ENCODE measurements around the gene ZNF346.
"Not testable (repeated sequence)": the region's sequence is repeated elsewhere in the genome, so short reads cannot be mapped to it uniquely, and the experiment has no call there.

The ZNF346 gene

DNA sequence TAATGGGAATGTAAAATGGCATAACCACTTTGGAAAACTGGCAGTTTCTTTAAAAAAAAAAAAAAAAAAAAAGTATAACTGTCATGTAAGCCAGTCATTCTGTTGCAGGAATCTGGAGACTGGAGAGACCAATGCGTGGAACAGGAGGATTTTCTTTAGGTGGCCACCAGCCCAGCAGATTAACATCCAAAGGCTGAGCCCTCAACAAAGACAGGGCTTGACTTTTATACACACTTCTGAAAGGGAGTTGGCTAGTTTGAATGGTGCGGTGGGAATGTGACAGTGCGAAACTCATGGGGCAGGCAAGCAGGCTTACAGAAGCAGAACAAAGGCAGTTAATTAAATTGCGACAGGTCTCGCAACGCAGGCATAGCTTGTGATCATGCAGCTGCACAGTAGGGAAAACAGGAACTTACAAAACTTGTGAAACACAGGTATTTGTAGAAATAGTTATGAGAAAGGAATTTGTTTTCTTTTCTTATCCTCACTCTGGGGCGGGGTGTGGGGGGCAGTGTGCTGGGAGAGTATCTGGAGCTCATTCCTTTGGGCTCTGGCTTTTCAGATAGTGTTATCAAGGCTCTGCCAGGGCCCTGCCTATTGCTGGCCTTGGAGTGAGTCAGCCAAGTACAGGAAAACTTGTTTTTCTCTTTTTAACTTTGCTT is 27.9 kb upstream of the ZNF346 start:
- H3K9ac ChIP-seq, result no peak overlapping the region
- H3K9me3 ChIP-seq, result peaks cover 71% of the 10 kb centered on the region
- H3K36me3 ChIP-seq, result peaks cover 62% of the 10 kb centered on the region
- TF ChIP-seq Cebpa-rat (IDR thresholded peaks at IDR 0.05), result no peak
- H3K4me3 ChIP-seq, result no peak overlapping the region
- H3K27ac ChIP-seq, result no peak overlapping the region
- no peaks in the 10 kb centered on the region for H3K27me3 ChIP-seq
- no peak overlapping the region for H3K4me2 ChIP-seq
- H3K4me1 ChIP-seq, result peaks cover 8% of the 10 kb centered on the region; the same call in 1 of the 2 replicates
- H4K20me1 ChIP-seq, result peaks cover 100% of the 10 kb centered on the region

DNA sequence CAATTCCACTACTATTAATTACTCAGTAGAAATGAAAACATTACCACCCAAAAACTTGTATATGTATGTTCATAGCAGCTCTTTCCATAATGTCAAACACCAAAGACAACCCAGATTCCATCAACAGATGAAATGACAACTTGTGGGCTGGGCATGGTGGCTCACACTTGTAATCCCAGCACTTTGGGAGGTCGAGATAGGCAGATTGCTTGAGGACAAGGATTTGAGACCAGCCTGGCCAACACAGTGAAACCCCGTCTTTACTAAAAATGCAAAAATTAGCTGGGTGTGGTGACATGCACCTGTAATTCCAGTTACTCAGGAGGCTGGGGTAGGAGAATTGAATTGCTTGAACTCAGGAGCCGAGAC is 27.4 kb upstream of the ZNF346 start:
- no peak overlapping the region for H3K4me3 ChIP-seq
- no peak overlapping the region for H3K4me2 ChIP-seq
- H3K36me3 ChIP-seq, result peaks cover 64% of the 10 kb centered on the region

DNA sequence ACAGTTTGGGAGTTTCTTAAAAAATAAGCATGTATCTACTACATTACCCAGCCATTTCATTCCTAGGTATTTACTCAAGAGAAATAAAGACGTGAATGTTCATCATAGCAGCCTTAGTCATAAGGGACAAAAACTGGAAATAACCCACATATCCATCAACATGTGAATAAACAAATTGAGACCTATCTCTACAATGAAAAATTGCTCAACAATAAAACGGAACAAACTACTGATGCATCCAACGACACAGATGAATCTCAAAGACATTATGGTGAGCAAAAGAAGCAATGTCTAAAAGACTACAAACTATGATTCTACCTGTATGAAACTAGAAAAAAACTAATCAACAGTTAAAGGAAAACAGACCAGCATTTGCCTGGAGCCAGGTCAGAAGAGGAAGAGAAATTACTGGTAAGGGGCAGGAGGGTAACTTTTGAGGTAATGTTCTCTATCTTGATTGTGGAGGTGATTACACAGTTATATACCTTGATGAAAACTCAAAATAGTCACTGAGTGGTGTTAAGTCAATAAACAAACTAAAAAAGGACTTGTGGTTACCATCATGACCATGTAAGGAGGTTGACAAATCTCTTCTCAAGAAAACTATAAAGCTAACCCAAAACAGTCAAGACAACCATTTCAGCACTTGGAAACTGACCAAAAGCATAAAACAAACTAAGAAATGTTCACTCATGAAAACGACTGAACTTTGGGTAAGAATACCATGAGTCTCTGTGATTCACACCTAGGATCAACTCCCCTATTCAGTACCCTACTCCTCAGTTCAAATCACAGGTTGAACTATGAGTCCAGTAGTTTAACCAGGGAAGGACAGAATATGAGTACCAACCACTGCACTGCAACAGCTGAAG is 26.4 kb upstream of the ZNF346 start:
- no peaks in the 10 kb centered on the region for H3K27me3 ChIP-seq
- H3K27ac ChIP-seq, result no peak overlapping the region
- peaks cover 78% of the 10 kb centered on the region for H3K9me3 ChIP-seq
- peaks cover 100% of the 10 kb centered on the region for H4K20me1 ChIP-seq
- no peak overlapping the region for H3K9ac ChIP-seq
- no peak for TF ChIP-seq Cebpa-rat (IDR thresholded peaks at IDR 0.05)
- H3K4me1 ChIP-seq, result peaks cover 8% of the 10 kb centered on the region; the same call in 1 of the 2 replicates
- H3K36me3 ChIP-seq, result peaks cover 72% of the 10 kb centered on the region
- H3K4me2 ChIP-seq, result no peak overlapping the region; the same call in 1 of the 2 replicates
- no peak overlapping the region for H3K4me3 ChIP-seq

More for the DNA sequence above, 27.4 kb upstream of the ZNF346 start:
- Histone ChIP-seq H3K4me1 (peaks cover 8% of the 10 kb centered on the region; the same call in 1 of the 2 replicates), H3K9ac (no peak overlapping the region), H3K27me3 (no peaks in the 10 kb centered on the region), H3K27ac (no peak overlapping the region), H3K9me3 (peaks cover 77% of the 10 kb centered on the region), H4K20me1 (peaks cover 100% of the 10 kb centered on the region)
- TF ChIP-seq Cebpa-rat (IDR thresholded peaks at IDR 0.05), result no peak

DNA sequence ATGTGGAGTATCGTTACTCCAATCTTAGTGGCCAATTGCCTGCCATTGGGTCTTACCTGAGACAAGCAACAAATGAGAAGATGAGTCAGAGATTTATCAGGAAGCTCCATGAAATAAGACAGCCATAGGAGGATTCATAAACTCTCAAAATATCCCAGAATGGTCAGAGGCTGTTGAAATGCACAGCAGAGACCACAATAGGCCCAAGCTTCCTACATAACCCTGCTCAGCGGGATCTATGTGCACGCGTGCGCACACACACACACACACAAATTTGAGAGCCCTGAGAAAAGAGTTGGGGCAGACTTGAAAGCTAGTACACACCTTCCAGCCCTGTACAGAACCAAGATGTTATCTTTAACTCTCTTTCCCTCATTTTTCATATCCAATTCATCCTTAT is 25.7 kb upstream of the ZNF346 start:
- no peak overlapping the region; the same call in 1 of the 2 replicates for H3K4me2 ChIP-seq
- peaks cover 72% of the 10 kb centered on the region for H3K36me3 ChIP-seq
- H3K4me1 ChIP-seq, result peaks cover 8% of the 10 kb centered on the region; the same call in 1 of the 2 replicates
- no peak overlapping the region for H3K27ac ChIP-seq
- H3K9ac ChIP-seq, result no peak overlapping the region
- no peak overlapping the region for H3K4me3 ChIP-seq
- H3K9me3 ChIP-seq, result peaks cover 71% of the 10 kb centered on the region
- peaks cover 100% of the 10 kb centered on the region for H4K20me1 ChIP-seq
- TF ChIP-seq Cebpa-rat (IDR thresholded peaks at IDR 0.05), result no peak
- H3K27me3 ChIP-seq, result no peaks in the 10 kb centered on the region

DNA sequence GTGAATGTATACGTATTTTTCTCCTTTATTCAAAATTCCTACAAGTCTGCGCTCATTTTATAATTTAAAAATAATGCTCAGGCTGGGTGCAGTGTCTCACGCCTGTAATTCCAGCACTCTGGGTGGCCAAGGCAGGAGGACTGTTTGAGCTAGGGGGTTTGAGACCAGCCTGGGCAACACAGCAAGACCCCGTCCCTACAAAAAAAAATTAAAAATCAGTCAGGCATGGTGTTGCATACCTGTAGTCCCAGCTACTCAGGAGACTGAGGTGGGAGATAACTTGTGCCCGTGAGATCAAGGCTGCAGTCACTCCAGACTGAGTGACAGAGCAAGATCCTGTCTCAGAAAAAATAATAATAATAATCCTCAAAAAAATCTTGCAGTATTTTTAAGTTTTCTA is 23.7 kb upstream of the ZNF346 start:
- Histone ChIP-seq H3K9me3 (peaks cover 51% of the 10 kb centered on the region), H3K4me1 (peaks cover 12% of the 10 kb centered on the region), H3K27ac (no peak overlapping the region), H4K20me1 (peaks cover 100% of the 10 kb centered on the region), H3K4me3 (no peak overlapping the region), H3K4me2 (no peak overlapping the region), H3K9ac (no peak overlapping the region), H3K36me3 (peaks cover 75% of the 10 kb centered on the region), H3K27me3 (no peaks in the 10 kb centered on the region)
- TF ChIP-seq Cebpa-rat (IDR thresholded peaks at IDR 0.05), result no peak

DNA sequence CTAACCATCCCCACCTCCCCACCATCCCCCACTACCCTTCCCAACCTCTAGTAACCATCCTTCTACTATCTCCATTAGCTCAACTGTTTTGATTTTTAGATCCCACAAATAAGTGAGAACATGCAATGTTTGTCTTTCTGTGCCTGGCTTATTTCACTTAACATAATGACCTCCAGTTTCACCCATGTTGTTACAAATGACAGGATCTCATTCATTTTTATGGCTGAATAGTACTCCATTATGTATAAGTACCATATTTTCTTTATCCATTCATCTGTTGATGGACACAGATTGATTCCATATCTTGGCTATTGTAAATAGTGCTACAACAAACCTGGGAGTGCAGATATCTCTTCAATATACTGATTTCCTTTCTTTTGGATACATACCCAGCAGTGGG is 23.0 kb upstream of the ZNF346 start:
- not testable (repeated sequence) for H3K4me2 ChIP-seq
- peaks cover 19% of the 10 kb centered on the region for H3K4me1 ChIP-seq

DNA sequence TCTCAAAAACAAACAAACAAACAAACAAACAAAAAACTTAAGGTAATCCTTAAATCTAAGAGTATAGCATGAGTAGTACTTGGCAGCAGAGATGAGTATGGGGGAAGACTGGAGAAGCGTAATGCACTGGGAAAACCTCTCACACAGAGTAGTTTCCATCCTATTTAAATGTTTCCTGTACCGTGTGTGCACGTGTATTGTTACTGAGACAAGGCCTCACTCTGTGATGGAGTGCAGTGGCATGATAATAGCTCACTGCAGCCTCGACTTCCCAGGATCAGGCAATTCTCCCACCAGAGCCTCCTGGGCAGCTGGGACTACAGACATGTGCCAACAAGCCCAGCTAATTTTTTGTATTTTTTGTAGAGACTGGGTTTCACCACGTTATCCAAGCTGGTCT is 18.8 kb upstream of the ZNF346 start:
- Histone ChIP-seq H4K20me1 (peaks cover 77% of the 10 kb centered on the region), H3K4me2 (0 out of 2 replicates have a peak overlapping the region, but pooled peaks have one; percentile 15), H3K4me1 (peaks cover 26% of the 10 kb centered on the region), H3K36me3 (peaks cover 46% of the 10 kb centered on the region), H3K9ac (no peak overlapping the region), H3K27me3 (no peaks in the 10 kb centered on the region), H3K27ac (no peak overlapping the region), H3K4me3 (no peak overlapping the region), H3K9me3 (peaks cover 14% of the 10 kb centered on the region)
- TF ChIP-seq Cebpa-rat (IDR thresholded peaks at IDR 0.05), result no peak

More for the DNA sequence above, 23.0 kb upstream of the ZNF346 start:
- Histone ChIP-seq H3K36me3 (peaks cover 70% of the 10 kb centered on the region), H3K9me3 (peaks cover 44% of the 10 kb centered on the region), H4K20me1 (peaks cover 100% of the 10 kb centered on the region)
- H3K27ac ChIP-seq, H3K9ac ChIP-seq, H3K27me3 ChIP-seq, H3K4me3 ChIP-seq: not testable (repeated sequence)

DNA sequence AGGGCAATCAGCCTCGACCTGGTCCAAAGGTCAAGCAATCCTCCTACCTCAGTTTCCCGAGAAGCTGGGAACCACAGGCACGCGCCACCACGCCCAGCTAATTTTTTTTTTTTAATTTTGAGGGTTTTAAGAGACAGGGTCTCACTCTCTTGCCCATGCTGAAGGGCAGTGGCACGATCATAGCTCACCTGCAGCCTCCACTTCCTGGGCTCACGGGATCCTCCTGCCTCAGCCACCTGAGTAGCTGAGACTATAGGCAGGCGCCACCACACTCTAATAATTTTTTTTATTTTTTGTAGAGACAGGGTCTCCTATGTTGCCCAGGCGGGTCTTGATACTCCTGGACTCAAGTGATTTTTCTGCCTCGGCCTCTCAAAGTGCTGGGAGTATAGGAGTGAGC is 17.5 kb upstream of the ZNF346 start:
- Histone ChIP-seq H3K4me2 (peak overlapping the region; percentile 84), H4K20me1 (peaks cover 63% of the 10 kb centered on the region), H3K4me1 (peaks cover 26% of the 10 kb centered on the region), H3K4me3 (peak overlapping the region; percentile 91), H3K9me3 (peaks cover 8% of the 10 kb centered on the region), H3K9ac (peak overlapping the region; percentile 93; the same call in 1 of the 2 replicates), H3K27me3 (no peaks in the 10 kb centered on the region), H3K36me3 (peaks cover 37% of the 10 kb centered on the region), H3K27ac (no peak overlapping the region)
- no peak for TF ChIP-seq Cebpa-rat (IDR thresholded peaks at IDR 0.05)

DNA sequence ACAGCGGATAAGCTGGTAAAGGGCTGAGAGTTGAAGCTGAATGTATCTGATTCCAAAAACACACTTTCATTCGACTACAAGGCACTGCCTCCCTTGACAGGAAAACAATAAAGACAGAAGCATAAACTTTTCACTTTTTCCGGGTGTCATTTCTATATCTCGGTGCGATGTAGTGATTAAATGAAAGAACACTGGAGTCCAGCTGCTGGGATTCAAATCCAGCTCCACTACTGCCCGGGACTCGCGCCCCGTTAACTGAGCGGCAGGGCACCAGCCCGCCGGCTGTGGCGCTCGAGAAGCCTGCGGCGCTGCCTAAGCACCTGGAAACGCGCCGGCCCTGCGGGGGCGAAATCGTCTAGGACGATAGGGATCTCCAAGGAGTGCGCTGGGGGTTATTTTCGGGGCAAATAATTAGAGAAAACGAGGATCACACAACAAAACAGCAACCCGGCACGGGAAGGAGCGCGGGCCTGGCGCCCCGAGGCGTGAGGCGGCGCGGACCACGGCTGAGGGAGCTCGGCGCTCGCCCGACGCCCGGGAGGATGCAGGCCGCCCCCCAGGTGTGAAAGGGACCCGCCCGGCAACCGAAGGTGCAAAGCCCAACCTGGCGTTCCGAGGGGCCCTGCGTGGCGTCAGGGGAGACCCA is 16.8 kb upstream of the ZNF346 start:
- peak overlapping the region; percentile 93 for H3K27ac ChIP-seq
- peaks cover 2% of the 10 kb centered on the region; the same call in 1 of the 2 replicates for H3K9me3 ChIP-seq
- H4K20me1 ChIP-seq, result peaks cover 56% of the 10 kb centered on the region
- H3K4me2 ChIP-seq, result peak overlapping the region; percentile 84
- H3K4me3 ChIP-seq, result peak overlapping the region; percentile 91
- peaks cover 26% of the 10 kb centered on the region for H3K4me1 ChIP-seq
- peaks cover 30% of the 10 kb centered on the region for H3K36me3 ChIP-seq
- no peak for TF ChIP-seq Cebpa-rat (IDR thresholded peaks at IDR 0.05)
- peak overlapping the region; percentile 93 for H3K9ac ChIP-seq
- no peaks in the 10 kb centered on the region for H3K27me3 ChIP-seq
